ENCODE measurements around the gene LGALS7B. TPM values are rescaled to one million over a fixed set of nuclear protein-coding genes. Genes with fewer than 3 reads are reported as not detected.
"Not testable (repeated sequence)": the region's sequence is repeated elsewhere in the genome, so short reads cannot be mapped to it uniquely, and the experiment has no call there.

LGALS7B gene
- total RNA-seq, 1 donor from 2014 or later = not detected

DNA sequence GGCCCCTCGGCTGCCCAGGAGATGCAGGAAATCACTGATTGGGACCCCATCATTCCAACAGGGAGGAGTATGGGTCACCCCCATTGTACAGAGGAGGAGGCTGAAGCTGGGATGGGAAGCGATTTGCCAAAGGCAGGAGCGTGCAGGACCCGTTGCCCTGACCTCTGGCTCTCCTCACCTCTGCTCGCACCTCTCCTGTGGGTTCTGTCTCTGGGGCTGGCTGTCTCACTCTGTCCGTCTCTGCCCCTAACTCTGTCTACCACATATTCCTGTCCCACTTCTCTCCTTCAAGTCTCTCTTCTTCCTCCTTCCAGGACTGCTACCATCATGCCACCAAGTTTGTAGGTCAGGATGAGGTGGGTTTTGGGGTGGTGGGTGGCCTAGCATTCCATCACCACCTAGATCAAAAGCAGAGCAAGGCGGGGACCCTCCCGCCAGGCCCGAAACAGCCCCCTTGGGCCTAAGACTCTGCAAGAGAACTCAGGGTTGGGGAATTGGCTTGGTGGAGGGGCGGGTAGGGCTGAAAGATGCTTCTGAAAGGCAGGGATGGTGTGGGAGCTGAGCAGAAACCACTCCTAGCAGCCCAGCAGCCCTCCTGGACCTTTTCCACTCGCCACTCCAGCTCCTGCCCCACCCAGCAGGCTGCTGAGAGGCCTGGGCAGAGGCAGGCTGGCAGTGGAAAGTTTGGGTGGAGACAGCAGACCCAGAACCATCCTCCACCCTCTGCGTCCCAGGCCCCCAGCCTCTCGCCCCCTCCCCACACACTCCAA, 14.6 kb upstream of the LGALS7B start:
- Mint-ChIP-seq H3K9me3 (no peaks in the 10 kb centered on the region), H3K27ac (no peak overlapping the region), H3K4me3 (no peak overlapping the region), H3K4me1 (no peaks in the 10 kb centered on the region), H3K27me3 (ENCODE audit: low read depth) (no peaks in the 10 kb centered on the region), H3K36me3 (no peaks in the 10 kb centered on the region)
- no peak for DNase-seq (ENCODE audit: low spot score in 2 of 2, unreplicated experiment in 2 of 2)
- TF ChIP-seq, protein P1, sequence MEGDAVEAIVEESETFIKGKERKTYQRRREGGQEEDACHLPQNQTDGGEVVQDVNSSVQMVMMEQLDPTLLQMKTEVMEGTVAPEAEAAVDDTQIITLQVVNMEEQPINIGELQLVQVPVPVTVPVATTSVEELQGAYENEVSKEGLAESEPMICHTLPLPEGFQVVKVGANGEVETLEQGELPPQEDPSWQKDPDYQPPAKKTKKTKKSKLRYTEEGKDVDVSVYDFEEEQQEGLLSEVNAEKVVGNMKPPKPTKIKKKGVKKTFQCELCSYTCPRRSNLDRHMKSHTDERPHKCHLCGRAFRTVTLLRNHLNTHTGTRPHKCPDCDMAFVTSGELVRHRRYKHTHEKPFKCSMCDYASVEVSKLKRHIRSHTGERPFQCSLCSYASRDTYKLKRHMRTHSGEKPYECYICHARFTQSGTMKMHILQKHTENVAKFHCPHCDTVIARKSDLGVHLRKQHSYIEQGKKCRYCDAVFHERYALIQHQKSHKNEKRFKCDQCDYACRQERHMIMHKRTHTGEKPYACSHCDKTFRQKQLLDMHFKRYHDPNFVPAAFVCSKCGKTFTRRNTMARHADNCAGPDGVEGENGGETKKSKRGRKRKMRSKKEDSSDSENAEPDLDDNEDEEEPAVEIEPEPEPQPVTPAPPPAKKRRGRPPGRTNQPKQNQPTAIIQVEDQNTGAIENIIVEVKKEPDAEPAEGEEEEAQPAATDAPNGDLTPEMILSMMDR (IDR thresholded peaks at IDR 0.05; ENCODE audit: unreplicated experiment) = no peak

DNA sequence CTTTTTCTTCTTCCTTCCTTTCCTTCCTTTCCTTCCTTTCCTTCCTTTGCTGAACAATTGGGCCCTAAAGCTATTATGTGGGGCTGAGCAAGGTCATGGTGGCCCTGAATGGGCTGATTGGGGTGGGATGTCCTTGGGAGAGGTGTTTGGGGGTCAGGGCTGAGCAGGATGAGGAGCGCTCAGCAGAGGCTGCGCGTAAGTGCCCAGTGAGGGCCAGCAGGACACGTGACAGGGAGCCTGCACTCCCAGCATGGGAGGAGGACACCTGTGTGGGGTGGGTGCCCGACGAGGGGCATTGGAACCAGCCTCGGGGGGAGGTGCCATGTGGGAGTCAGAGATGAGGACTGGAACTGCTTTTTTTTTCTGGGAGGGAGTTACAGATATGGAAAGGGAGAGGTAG, 10.3 kb upstream of the LGALS7B start:
- DNase-seq (ENCODE audit: low spot score in 2 of 2, unreplicated experiment in 2 of 2) = no peak
- no peaks in the 10 kb centered on the region for H3K4me1 Mint-ChIP-seq
- H3K9me3 Mint-ChIP-seq = no peaks in the 10 kb centered on the region
- TF ChIP-seq, protein P1 (IDR thresholded peaks at IDR 0.05; ENCODE audit: unreplicated experiment) = no peak
- H3K36me3 Mint-ChIP-seq = no peaks in the 10 kb centered on the region
- no peak overlapping the region for H3K27ac Mint-ChIP-seq
- no peak overlapping the region for H3K4me3 Mint-ChIP-seq
- no peaks in the 10 kb centered on the region for H3K27me3 Mint-ChIP-seq (ENCODE audit: low read depth)

DNA sequence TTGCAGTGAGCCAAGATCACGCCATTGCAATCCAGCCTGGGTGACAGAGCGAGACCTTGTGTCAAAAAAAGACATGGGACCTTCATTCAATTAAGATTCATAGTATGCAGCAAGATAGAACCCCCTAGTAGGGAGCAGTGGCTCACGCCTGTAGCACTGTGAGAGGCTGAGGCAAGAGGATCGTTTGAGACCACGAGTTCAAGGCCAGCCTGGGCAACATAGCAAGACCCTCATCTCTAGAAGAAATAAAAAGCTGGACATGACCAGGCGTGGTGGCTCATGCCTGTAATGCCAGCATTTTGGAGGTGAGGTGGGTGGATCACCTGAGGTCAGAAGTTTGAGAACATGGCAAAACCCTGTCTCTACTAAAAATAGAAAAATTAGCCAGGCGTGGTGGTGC, 8.6 kb upstream of the LGALS7B start:
- TF ChIP-seq, protein P1 (IDR thresholded peaks at IDR 0.05; ENCODE audit: unreplicated experiment) = no peak
- Mint-ChIP-seq H3K36me3 (no peaks in the 10 kb centered on the region), H3K4me1 (no peaks in the 10 kb centered on the region), H3K27me3 (ENCODE audit: low read depth) (no peaks in the 10 kb centered on the region), H3K9me3 (no peaks in the 10 kb centered on the region), H3K4me3 (no peak overlapping the region), H3K27ac (no peak overlapping the region)
- DNase-seq (ENCODE audit: low spot score in 2 of 2, unreplicated experiment in 2 of 2) = no peak

DNA sequence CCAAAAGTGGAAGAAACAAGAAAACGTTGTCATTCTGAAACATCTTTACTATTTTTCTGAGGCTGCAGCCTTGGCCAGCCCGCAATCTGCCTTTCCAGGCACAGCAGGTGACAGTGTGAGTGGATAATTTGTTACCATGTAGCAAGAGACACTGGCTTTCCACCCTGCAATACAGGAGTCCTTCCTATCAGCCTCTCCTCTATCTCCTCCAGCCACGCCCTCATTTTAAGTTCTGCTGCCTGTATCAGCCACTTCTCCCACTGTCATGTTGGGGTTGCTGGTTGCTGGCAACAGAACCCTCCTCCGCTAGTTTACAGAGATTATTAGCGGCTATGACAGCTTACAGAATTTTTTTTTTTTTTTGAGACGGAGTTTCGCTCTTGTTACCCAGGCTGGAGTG, 7.9 kb upstream of the LGALS7B start:
- Mint-ChIP-seq H3K27me3 (ENCODE audit: low read depth) (no peaks in the 10 kb centered on the region), H3K9me3 (no peaks in the 10 kb centered on the region), H3K4me1 (no peaks in the 10 kb centered on the region), H3K36me3 (no peaks in the 10 kb centered on the region), H3K4me3 (no peak overlapping the region), H3K27ac (no peak overlapping the region)
- no peak for DNase-seq (ENCODE audit: low spot score in 2 of 2, unreplicated experiment in 2 of 2)
- TF ChIP-seq, protein P1 (IDR thresholded peaks at IDR 0.05; ENCODE audit: unreplicated experiment) = no peak

DNA sequence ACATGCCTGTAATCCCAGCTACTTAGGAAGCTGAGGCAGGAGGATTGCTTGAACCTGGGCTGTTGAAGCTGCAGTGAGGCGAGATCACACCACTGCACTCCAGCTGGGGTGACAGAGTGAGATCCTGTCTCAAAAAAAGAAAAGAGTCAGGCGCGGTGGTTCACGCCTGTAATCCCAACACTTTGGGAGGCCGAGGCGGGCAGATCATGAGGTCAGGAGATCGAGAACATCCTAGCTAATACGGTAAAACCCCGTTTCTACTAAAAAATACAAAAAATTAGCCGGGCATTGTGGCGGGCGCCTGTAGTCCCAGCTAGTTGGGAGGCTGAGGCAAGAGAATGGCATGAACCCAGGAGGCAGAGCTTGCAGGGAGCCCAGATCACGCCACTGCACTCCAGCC, 6.8 kb upstream of the LGALS7B start:
- not testable (repeated sequence) for H3K27ac Mint-ChIP-seq; H3K36me3 Mint-ChIP-seq; H3K4me3 Mint-ChIP-seq; DNase-seq (ENCODE audit: low spot score in 2 of 2, unreplicated experiment in 2 of 2); H3K4me1 Mint-ChIP-seq; H3K27me3 Mint-ChIP-seq (ENCODE audit: low read depth); H3K9me3 Mint-ChIP-seq

DNA sequence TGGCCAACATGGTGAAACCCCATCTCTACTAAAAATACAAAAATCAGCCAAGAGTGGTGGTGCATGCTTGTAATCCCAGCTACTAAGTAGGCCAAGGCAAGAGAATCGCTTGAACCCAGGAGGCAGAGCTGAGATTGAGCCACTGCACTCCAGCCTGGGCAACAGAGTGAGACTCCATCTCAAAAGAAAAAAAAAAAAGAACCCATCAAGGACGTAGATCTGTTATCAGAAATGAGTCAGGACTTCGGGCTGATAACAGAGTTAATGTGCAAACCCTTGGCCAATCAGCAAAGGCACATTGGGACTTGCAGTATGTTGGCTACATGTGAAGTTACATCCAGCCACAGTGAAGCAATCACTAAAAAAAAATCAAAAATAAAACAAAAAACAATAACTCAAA, 4.8 kb upstream of the LGALS7B start:
- no peak for DNase-seq (ENCODE audit: low spot score in 2 of 2, unreplicated experiment in 2 of 2)
- H3K27ac Mint-ChIP-seq = no peak overlapping the region
- no peaks in the 10 kb centered on the region for H3K36me3 Mint-ChIP-seq
- no peak overlapping the region for H3K4me3 Mint-ChIP-seq
- no peaks in the 10 kb centered on the region for H3K9me3 Mint-ChIP-seq
- TF ChIP-seq, protein P1 (IDR thresholded peaks at IDR 0.05; ENCODE audit: unreplicated experiment) = no peak
- H3K4me1 Mint-ChIP-seq = no peaks in the 10 kb centered on the region
- H3K27me3 Mint-ChIP-seq (ENCODE audit: low read depth) = no peaks in the 10 kb centered on the region
